ENCODE measurements around the gene ADCY7.

The ADCY7 gene

DNA sequence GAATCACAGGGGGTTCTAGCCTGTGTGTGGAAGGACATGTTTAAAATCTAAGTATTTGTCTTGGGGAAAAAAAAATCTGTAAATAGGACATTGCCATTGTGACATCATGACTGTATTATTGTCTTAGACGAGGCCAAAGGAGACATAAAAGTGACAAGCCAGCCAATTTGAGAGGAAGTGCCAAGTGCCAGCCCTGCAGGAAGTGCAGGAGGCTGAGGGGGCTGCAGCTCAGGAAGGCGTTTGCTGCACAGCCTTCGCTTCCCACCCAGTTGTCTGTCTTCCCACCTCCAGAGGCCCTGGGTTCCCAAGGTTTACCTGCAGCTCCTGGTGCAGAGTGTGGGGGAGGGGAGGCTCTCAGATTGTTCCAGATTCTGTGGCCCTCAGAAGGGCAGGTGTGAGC, 1.3 kb downstream of the ADCY7 start:
- no peak for DNase-seq (ENCODE audit: low read depth)

- DNase-seq (ENCODE audit: low read depth), result no peak
Measured at GRCh38 chr16:50268352-50268751, 2.0 kb downstream of the ADCY7 start.

DNA sequence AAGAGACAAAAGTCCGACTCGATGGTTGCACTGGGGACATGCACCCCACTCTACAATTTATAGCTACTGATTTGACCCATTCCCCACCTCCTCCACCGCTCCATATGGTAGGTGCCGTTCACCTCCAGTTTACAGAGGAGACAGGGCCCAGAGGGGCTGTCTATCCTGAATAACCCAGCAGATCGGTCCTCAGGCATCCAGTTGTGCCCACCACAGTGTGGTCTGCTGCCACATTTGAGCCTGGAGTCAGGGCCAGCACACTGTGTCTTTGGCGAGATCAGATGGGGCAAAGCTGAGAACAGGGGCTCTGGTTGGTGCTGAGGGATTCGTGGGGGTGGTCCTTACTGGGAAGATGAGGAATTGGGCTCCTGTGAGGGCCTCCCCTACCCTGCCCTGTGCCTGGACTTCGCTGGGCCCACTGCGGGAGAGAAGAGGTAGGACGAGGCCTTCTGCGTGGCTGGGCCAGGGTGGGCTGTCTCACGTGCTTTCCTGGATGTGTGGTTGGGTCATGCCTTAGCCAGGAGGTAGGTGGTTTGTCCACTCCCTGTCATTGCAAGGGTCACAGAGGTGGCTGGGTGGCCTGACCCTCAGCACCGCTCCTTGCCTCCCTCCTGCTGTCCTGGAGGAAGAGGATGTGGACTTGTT, 2.8 kb downstream of the ADCY7 start:
- DNase-seq (ENCODE audit: low read depth), result no peak

DNA sequence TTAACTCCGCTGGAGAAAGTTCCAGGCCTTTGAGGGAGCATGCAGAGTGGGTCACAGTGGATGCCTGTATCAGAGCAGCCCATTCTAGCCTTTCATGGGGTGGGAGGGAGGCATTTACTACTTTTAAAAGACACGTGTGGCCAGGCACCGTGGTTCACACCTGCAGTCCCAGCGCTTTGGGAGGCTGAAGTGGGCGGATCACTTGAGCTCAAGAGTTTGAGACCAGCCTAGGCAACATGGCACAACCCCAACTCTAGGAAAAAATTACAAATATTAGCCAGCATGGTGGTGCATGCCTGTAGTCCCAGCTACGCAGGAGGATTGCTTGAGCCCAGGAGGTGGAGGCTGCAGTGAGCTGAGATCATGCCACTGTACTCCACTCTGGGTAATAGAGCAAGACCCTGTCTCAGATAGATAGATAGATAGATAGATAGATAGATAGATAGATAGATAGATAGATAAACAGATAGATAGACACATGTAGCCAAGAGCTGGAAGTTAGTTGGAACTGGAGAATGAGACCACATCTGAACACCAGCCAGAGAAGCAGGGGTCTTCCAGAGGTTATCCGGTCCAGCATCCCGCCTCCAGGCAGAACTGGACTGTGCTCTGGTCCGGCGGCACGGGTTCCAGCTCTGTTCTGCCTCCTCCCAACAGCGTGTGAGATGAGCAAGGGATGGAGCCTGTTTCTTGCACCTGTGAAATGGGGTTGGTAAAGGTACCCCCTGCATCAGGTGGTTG, 3.6 kb downstream of the ADCY7 start:
- DNase-seq (ENCODE audit: low read depth), result no peak

GRCh38 chr16:50270510-50271147, 4.3 kb downstream of the ADCY7 start:
- DNase-seq (ENCODE audit: low read depth), result no peak

- no peak for DNase-seq (ENCODE audit: low read depth)
Measured at GRCh38 chr16:50271148-50272041, 5.0 kb downstream of the ADCY7 start.

GRCh38 chr16:50272111-50272571, 5.8 kb downstream of the ADCY7 start:
- DNase-seq (ENCODE audit: low read depth), result no peak

DNA sequence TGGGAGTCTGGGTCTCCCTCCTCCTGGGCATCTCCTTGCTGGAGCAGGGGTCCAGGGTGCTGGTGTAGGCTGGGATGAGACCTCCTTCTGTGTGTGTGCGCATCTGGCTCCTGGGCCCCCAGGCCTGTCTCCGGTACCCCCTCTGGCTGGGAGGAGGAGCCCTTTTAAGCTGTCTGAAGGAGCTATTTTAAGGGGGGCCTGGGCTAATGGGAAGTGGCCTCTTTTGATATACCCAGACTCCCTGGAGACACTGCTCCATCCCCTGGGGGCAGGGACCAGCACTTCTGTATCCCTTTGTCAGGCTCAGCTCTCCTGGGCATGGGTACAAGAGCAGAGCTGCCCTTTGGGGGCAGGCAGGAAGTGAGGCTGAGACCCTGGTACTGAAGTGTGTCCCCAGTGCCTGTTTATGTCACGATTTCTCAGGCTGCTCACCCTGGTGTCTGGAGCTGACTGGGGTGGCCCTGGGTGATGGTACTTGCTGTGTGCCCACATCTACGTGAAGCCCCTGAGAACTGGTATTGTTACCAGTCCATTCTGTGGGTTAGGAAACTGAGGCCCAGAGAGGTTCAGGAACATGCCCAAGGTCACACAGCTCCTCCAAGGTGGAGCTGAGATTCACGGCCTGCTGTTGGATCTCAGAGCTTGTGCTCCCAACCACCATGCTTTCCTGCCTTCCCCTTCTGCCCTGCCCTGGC, 6.5 kb downstream of the ADCY7 start:
- no peak for DNase-seq (ENCODE audit: low read depth)

DNA sequence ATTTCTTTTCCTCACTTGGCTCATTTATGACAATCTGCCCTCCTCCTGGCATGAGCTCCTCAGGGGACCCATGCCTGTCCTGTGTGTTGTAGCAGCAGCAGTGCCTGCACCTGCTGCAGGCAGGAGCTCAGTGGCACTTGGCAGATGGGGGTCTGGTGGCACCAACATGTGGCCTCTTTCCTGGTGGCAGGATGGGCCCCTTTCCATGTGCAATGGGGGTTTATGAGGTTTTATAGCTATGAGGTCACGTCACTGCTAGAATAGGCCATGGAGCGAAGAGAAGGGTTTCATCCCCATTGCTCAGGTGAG, 7.0 kb downstream of the ADCY7 start:
- no peak for DNase-seq (ENCODE audit: low read depth)

- DNase-seq (ENCODE audit: low read depth), result no peak
Measured at GRCh38 chr16:50273888-50274325, 7.6 kb downstream of the ADCY7 start.

DNA sequence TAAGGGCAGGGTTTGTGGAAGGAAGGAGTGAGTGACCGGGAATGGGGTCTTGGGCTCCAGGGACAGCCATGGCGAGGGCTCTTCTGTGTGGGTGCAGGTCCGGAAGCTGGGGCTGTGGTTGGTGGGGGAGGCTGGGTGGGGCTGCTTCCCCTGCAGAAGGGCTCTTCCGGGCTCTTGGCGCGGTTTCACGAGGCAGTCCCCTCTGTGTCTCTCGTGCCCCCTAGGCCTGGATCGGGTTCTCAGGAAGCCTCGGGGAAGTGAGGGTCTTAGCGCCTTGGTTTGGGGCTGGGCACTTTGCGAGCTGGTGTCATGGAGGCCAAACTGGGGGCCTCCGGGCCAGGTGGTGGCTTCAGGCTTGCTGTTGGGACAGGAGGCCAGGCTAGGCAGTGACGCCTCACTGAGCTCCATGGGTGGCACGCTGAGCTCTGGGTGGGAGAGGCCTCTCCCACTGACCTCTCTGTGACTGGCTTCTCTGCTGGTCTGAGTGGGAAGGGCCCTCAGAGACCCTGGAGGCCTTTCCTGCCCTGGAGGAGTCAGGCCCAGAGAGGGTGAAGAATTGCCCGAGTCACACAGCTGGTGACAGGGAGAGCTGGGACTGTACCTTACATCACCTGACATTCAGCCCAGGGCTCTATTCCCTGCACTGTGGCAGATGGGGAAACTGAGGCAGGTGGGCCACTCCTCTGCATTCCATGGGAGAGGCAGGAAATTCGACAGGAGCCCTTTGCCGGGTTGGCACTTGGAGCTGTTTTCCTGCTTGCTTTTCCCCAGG, 8.2 kb downstream of the ADCY7 start:
- no peak for DNase-seq (ENCODE audit: low read depth)

GRCh38 chr16:50275098-50275415, 8.7 kb downstream of the ADCY7 start:
- no peak for DNase-seq (ENCODE audit: low read depth)

DNA sequence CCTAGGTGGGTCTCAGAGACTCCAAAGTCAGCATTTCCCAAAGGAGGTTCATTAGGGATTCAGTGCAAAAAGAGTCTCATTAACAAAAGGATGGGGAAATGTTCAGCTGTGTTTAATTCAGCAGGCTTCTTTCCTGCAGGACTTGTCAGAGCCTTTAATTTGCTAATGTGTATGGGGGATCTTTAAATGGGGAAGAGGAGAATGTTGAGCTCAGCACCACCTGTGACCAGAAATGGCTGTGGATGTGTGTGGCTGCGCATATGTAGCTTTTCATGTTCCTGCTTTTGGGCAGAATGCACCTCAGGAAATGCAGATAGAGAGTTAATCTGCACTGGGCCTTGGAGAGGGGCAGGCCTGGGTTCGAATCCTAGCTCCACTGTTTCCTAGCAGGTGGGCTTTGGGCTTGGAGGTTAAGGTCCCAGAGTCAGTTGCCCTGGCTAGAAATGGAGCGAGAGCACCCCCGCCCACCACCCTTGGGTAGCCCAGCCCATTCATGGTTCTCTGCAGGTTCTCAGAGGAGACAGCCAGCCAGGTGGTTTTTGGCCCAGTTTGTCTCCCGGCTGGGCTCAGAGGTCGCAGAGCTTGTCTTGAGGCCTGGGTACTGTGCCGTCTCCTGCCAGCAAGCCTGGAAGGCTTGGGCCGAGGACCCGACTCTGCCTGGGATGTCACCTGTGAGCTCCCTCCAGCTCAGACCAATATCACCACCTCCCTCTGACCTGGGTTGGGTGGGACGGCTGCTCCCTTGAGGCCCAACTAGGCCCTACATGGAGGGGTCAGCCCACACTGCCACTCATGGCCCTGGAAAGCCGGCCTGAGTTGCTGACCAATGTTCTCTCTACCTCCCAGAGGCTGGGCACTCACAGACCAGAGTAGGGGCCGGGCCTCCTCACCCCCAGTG, 9.3 kb downstream of the ADCY7 start:
- DNase-seq (ENCODE audit: low read depth), result no peak

GRCh38 chr16:50276326-50276640, 9.9 kb downstream of the ADCY7 start:
- no peak for DNase-seq (ENCODE audit: low read depth)

DNA sequence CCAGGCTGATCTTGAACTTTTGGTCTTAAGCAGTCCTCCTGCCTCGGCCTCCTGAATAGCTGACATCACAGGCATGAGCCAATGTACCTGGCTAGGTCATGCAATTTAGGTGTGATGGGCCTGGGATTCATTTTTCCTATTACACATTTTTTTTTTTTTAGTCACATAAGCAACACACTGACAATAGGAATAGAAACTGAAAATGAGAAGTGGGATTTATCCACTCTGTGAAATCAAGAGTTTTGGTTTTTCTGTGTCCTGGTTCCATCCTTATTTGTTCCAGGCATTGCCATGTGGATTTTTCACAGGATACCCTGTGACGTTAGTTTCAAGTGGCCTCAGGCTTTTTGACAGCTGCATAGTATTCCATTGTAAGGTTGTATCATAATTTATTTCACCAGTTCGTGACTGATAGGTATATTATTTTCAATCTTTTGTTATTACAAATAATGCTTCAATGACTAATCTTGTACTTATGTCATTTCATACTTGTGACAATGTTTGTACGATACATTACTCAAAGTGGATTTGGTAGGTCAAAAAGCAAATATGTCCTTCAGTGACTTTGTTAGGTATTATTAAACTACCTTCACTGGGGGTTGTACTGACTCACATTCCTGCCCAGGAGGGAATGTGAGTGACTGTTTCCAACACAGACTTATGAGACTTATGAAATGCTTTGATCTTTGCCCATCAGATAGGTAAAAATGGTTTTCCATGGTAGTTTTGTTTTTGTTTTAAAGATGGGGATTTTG, 10.6 kb downstream of the ADCY7 start:
- DNase-seq (ENCODE audit: low read depth), result no peak

DNA sequence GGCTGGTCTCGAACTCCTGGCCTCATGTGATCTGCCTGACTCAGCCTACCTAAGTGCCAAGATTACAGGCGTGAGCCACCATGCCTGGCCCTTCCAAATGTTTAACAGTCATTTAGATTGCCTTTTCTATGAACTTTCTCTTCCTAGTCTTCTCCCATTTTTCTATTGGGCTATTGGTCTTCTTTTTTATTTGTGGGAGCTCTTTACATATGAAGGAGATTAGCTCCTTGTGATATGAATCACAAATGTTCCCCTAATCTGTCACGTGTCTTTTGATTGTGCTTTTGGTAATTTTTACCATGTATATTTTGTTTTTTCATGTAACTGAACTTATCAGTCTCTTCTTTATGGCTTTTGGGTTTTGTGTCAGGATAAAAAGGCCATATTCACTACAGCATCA, 11.9 kb downstream of the ADCY7 start:
- DNase-seq (ENCODE audit: low read depth), result no peak

- no peak for DNase-seq (ENCODE audit: low read depth)
Measured at GRCh38 chr16:50279504-50279865, 13.1 kb downstream of the ADCY7 start.

- no peak for DNase-seq (ENCODE audit: low read depth)
Measured at GRCh38 chr16:50280932-50281331, 14.6 kb downstream of the ADCY7 start.

- DNase-seq (ENCODE audit: low read depth), result no peak
Measured at GRCh38 chr16:50281391-50282009, 15.1 kb downstream of the ADCY7 start.

Data from activated T-cell treated with anti-CD3 and anti-CD28 coated beads for 24 hours (primary cell).